ENCODE measurements around the gene CDK19.

The CDK19 gene

DNA sequence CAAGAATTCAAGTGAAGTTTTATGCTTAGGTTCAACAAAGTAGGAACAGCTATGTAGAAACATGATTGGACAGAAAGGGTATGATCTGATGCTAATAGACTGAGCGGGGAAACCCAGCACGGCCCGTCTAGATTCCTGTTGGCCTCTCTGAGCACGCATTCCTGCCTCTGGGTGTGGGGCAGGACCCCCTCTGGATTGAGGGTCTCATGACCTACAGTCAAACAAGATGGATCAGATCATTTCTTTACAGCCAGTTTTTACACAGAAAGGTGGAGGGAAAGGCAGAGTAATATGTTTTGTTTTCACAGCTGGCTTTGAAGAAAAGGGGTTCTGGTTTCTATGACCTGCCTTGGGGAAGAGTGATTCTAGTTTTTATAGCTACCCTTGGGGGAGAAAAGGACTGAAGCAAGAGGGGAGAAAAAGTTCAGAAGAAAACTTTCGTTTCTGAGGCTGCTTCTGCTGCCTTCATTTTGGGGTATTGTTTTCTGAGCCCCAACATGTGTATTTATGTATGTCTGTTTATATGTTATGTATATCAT lies 239.3 kb downstream of the CDK19 start:
- no peak for TF ChIP-seq CTCF (IDR thresholded peaks at IDR 0.05; ENCODE audit: borderline replicate concordance, insufficient read depth, low read depth, low read length)
- no peak overlapping the region for H3K4me3 ChIP-seq (ENCODE audit: low read depth, low read length)

DNA sequence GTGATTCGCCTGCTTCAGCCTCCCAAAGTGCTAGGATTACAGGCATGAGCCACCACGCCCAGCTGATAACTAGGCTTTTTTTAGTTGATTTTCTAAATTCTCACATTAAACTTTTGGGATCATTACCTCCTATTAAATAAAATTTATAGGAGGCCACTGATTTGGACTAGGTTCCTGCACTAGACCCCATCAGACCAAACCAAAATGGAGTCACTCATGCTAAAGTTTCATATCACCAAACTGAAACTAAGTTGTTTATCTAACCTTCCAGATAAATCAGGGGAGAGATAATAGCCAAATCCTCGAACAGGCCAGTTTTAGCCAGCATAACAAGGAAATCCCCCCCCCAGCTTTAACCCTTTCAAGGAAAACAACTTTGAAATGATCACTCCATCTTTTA lies 240.5 kb downstream of the CDK19 start:
- H3K4me3 ChIP-seq (ENCODE audit: low read depth, low read length): no peak overlapping the region
- TF ChIP-seq CTCF (IDR thresholded peaks at IDR 0.05; ENCODE audit: borderline replicate concordance, insufficient read depth, low read depth, low read length): no peak

DNA sequence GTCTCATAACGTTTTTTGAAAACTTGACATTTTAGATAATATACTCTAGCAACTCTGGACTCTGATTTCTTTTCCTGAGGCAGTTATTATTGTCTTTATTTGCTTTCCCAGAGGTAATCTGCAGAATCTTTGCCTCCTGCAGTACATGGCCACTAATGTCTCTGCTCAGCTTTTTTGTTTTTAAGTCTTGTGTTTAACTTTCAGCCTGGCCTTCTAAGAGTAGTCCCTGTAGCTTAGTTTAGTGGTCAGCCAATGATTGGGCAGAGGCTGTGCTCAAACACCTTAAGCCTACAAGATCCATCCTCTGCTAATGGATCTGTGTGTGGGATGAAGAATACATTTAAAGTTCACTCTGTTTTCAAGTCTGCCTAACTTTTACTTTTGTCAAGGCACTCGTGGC lies 241.7 kb downstream of the CDK19 start:
- H3K4me3 ChIP-seq (ENCODE audit: low read depth, low read length): no peak overlapping the region
- TF ChIP-seq CTCF (IDR thresholded peaks at IDR 0.05; ENCODE audit: borderline replicate concordance, insufficient read depth, low read depth, low read length): no peak

DNA sequence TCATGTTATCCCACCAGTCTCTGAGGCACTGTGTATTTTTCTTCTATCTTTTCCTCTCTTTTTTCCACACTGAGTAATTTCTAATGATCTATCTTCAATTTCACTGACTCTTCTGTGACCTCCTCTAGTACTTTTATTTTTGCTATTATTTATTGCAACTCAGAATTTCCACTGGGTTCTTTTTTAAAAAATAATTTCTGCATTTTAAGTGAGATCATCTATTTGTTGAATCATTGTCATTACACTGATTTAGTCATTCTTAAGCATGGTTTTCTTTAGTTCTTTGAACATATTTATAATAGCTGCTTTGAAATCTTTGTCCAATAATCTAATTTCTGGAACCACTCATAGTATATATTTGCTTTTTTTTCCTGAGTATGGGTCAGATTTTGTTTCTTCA lies 242.1 kb downstream of the CDK19 start:
- no peak for TF ChIP-seq CTCF (IDR thresholded peaks at IDR 0.05; ENCODE audit: borderline replicate concordance, insufficient read depth, low read depth, low read length)
- no peak overlapping the region for H3K4me3 ChIP-seq (ENCODE audit: low read depth, low read length)

- no peak for TF ChIP-seq CTCF (IDR thresholded peaks at IDR 0.05; ENCODE audit: borderline replicate concordance, insufficient read depth, low read depth, low read length)
- H3K4me3 ChIP-seq (ENCODE audit: low read depth, low read length): no peak overlapping the region
These were observed 247.1 kb downstream of the CDK19 start for GRCh38 chr6:110567957-110568696.

GRCh38 chr6:110566346-110567125 lies 248.7 kb downstream of the CDK19 start:
- no peak overlapping the region for H3K4me3 ChIP-seq (ENCODE audit: low read depth, low read length)
- no peak for TF ChIP-seq CTCF (IDR thresholded peaks at IDR 0.05; ENCODE audit: borderline replicate concordance, insufficient read depth, low read depth, low read length)
